GM12878 (cell line): ENCODE results near the gene MEGF6. TPM values are rescaled to one million over a fixed set of nuclear protein-coding genes. Genes with fewer than 3 reads are reported as not detected.

ENCODE experiments used
- ATAC-seq: fragments of 200-7000 bp; cut with Tn5 transposase; 3 replicates; pipeline ENCODE4 v1.9.1; 2020; ENCODE audit warnings: mild to moderate bottlenecking, moderate library complexity
- BruUV-seq: library from RNA; stranded (reverse); fragments of 400-500 nt; replicated peaks from 2 replicates; lab custom pipeline; 2021; lab: Mats Ljungman, UMichigan
- CTCF ChIA-PET: fragments of 300-600 bp; sonication (Branson Sonifier 250); formaldehyde crosslinking; extraction: SDS; loops from one replicate; lab custom pipeline; 2021; ENCODE audit warnings: inconsistent platforms; lab: Yijun Ruan, JAX
- POLR2A ChIA-PET: fragments of 350-600 bp; formaldehyde crosslinking; extraction: SDS; loops from one replicate; lab custom pipeline; 2021; ENCODE audit warnings: inconsistent platforms; lab: Charles Lee
- RAD21 ChIA-PET: fragments of 300-600 bp; sonication (Branson Sonifier 250); formaldehyde crosslinking; loops from one replicate; lab custom pipeline; 2023; ENCODE audit warnings: antibody characterized with exemption; ENCODE audit not compliant: unreplicated experiment; lab: Charles Lee
- SMC1A ChIA-PET: fragments of 300-600 bp; sonication (Branson Sonifier 250); formaldehyde crosslinking; loops from one replicate; lab custom pipeline; 2023; ENCODE audit not compliant: unreplicated experiment, uncharacterized antibody; lab: Charles Lee
- DNase-seq: peaks from one replicate; pipeline ENCODE4 v3.0.0-alpha.2; 2011; ENCODE audit warnings: low read depth, low spot score
- FAIRE-seq: peaks from 3 replicates; lab custom pipeline; 2011; peaks lifted over from hg19 to GRCh38; lab: Jason Lieb, UNC
- H2AFZ ChIP-seq: 2 replicates; pipeline ENCODE4 v1.6.0; 2011; ENCODE audit warnings: low read depth, low read length, control low read depth; ENCODE audit not compliant: control insufficient read depth
- H3K27ac ChIP-seq: 2 replicates; pipeline ENCODE4 v1.5.1; 2011; ENCODE audit warnings: control low read depth; ENCODE audit not compliant: control insufficient read depth, insufficient read depth
- H3K27me3 ChIP-seq, 2 experiments: replicated peaks in 1 of 2; 2 replicates each; pipeline versions ENCODE4 v1.6.0 to v1.6.1; 2011; ENCODE audit warnings: low read length in 1 of 2; ENCODE audit not compliant: control insufficient read depth in 2 of 2, insufficient read depth in 2 of 2
- H3K36me3 ChIP-seq, 2 experiments: 2 replicates each; pipeline ENCODE4 v1.5.1; 2011; ENCODE audit warnings: low read length in 1 of 2; ENCODE audit not compliant: control insufficient read depth in 2 of 2, insufficient read depth in 2 of 2
- H3K4me1 ChIP-seq: 2 replicates; pipeline ENCODE4 v1.6.1; 2011; ENCODE audit warnings: mild to moderate bottlenecking, low read length, moderate library complexity, mixed read lengths; ENCODE audit not compliant: control insufficient read depth, insufficient read depth
- H3K4me2 ChIP-seq: 2 replicates; pipeline ENCODE4 v1.6.0; 2011; ENCODE audit warnings: control low read depth; ENCODE audit not compliant: control insufficient read depth, insufficient read depth
- H3K4me3 ChIP-seq: fragments of 200-600 bp; sonication (generic); 2 replicates; pipeline ENCODE4 v1.5.1; 2016
- H3K79me2 ChIP-seq: 2 replicates; pipeline ENCODE4 v1.6.0; 2011; ENCODE audit warnings: low read length; ENCODE audit not compliant: control insufficient read depth, insufficient read depth
- H3K9ac ChIP-seq: 2 replicates; pipeline ENCODE4 v1.8.0; 2011; ENCODE audit warnings: low read length, control low read depth, mixed read lengths; ENCODE audit not compliant: control insufficient read depth, insufficient read depth
- H3K9me3 ChIP-seq: replicated peaks from 3 replicates; pipeline ENCODE4 v1.5.1; 2011; ENCODE audit warnings: mild to moderate bottlenecking, low read length; ENCODE audit not compliant: control insufficient read depth, insufficient read depth
- H4K20me1 ChIP-seq: 2 replicates; pipeline ENCODE4 v1.6.0; 2011; ENCODE audit not compliant: control insufficient read depth, insufficient read depth
- BCLAF1 ChIP-seq: fragments of 450-650 bp; IDR thresholded peaks from 2 replicates; pipeline ENCODE4 v1.6.1; 2017; ENCODE audit warnings: antibody characterized with exemption, mild to moderate bottlenecking, moderate library complexity
- CREB1 ChIP-seq: IDR thresholded peaks from 2 replicates; pipeline ENCODE4 v1.6.1; 2012; ENCODE audit warnings: low read depth, mild to moderate bottlenecking, inconsistent platforms
- EED ChIP-seq: sonication (generic); IDR thresholded peaks from 2 replicates; pipeline ENCODE4 v1.6.1; 2016; ENCODE audit warnings: antibody characterized with exemption, low read depth
- YY1 ChIP-seq: IDR thresholded peaks from 2 replicates; pipeline ENCODE4 v1.6.1; 2011; ENCODE audit warnings: low read depth, mild to moderate bottlenecking, low read length
- WGBS: methylation state at CpG from one replicate; pipeline ENCODE4 v1.1.6; 2016; ENCODE audit warnings: low lambda C conversion rate; ENCODE audit not compliant: insufficient replicate concordance, insufficient coverage; ENCODE audit errors: missing lambda C conversion rate; 5-methylcytosine and 5-hydroxymethylcytosine counted together
- in situ Hi-C: fragments of 300-500 bp; cut with MboI; formaldehyde crosslinking; loops from 9 replicates; pipeline ENCODE4 v1.14.3; 2018; ENCODE audit warnings: mixed read lengths
- intact Hi-C: fragments of 100-400 bp; cut with micrococcal nuclease; formaldehyde crosslinking; loops from one replicate; pipeline ENCODE4 v1.14.2; 2022; ENCODE audit not compliant: unreplicated experiment
- polyA plus RNA-seq, 11 experiments: library from polyadenylated mRNA; depleted of rRNA in 4 of 11; unstranded in 6 of 11; stranded (reverse) in 5 of 11; fragments of >200 nt; fragmentation: Nextera tagmentation in 4 of 11; fragmentation: Illumina TruSeq in 1 of 11; extraction: Ambion mirVana in 4 of 11; extraction: Trizol in 1 of 11; gene quantifications; 1 replicate in 1 of 11; 2 replicates in 10 of 11; pipeline versions ENCODE4 v1.2.1 to v1.2.3, GENCODE V29; 2011 to 2016; ENCODE audit warnings: inconsistent platforms in 2 of 11, missing spikeins in 2 of 11, low read depth in 1 of 11
- total RNA-seq, 4 experiments: library from RNA; depleted of rRNA in 3 of 4; stranded (reverse); fragments of >200 nt in 3 of 4; fragmentation: Illumina TruSeq in 1 of 4; extraction: Trizol in 1 of 4; gene quantifications; 2 replicates each; pipeline versions ENCODE4 v1.2.1 to v1.2.3, GENCODE V29; 2013 to 2021

The MEGF6 gene
- total and polyA plus RNA-seq, 10 of the 15 experiments (the other 5 are each of a cell fraction or from before 2014, with no cell fraction given): 0.03 to 0.41 TPM; not detected in 8

- Histone ChIP-seq H3K36me3 (no peaks in the 10 kb centered on the region), H4K20me1 (no peaks in the 10 kb centered on the region), H3K27me3 (no peaks in the 10 kb centered on the region), H2AFZ (no peak overlapping the region), H3K4me3 (no peak overlapping the region), H3K4me2 (no peak overlapping the region), H3K79me2 (no peaks in the 10 kb centered on the region), H3K9ac (no peak overlapping the region), H3K27ac (no peak overlapping the region), H3K9me3 (no peaks in the 10 kb centered on the region), H3K4me1 (no peaks in the 10 kb centered on the region)
- DNase-seq (no peak), FAIRE-seq (no peak), ATAC-seq (no peak)
- ChIA-PET POLR2A (no interaction called here), SMC1A (no interaction called here), CTCF (no interaction called here), RAD21 (no interaction called here)
- 32% methylated on average over 22 of the region's 22 CpGs for WGBS
- no TSS peak for BruUV-seq
- in situ Hi-C loops (no loop called here), intact Hi-C loops (no loop called here)
- TF ChIP-seq BCLAF1: no peak
- TF ChIP-seq YY1: no peak
- TF ChIP-seq EED: no peak
- no peak for TF ChIP-seq CREB1
Observed at GRCh38 chr1:3502641-3503524, 108.4 kb downstream of the MEGF6 start.
